H1 (cell line): ENCODE measurements around the gene DDX3X. TPM values are rescaled to one million over a fixed set of nuclear protein-coding genes. Genes with fewer than 3 reads are reported as not detected.

Source experiments
- CTCF ChIA-PET: fragments of 300-600 bp; sonication (Branson Sonifier 250); formaldehyde crosslinking; loops from one replicate; lab custom pipeline; 2021; ENCODE audit not compliant: partially characterized antibody; lab: Charles Lee
- POLR2A ChIA-PET: fragments of 300-600 bp; sonication (Branson Sonifier 250); formaldehyde crosslinking; loops from one replicate; lab custom pipeline; 2021; ENCODE audit warnings: inconsistent platforms; ENCODE audit not compliant: partially characterized antibody; lab: Charles Lee
- DNase-seq, 2 experiments: peaks; one replicate each; pipeline versions ENCODE4 v3.0.0 to v3.0.0-alpha.2; 2010 to 2022; ENCODE audit warnings: low spot score in 2 of 2, low read depth in 1 of 2, mixed read lengths in 1 of 2
- FAIRE-seq: peaks from 2 replicates; lab custom pipeline; 2011; peaks lifted over from hg19 to GRCh38; lab: Jason Lieb, UNC
- H2AFZ ChIP-seq: 2 replicates; pipeline ENCODE4 v1.8.1; 2012; ENCODE audit warnings: low read length, inconsistent platforms
- H2AK5ac ChIP-seq: 2 replicates; pipeline ENCODE4 v1.6.1; 2013; ENCODE audit warnings: low read depth, low read length
- H2BK120ac ChIP-seq: replicated peaks from 2 replicates; pipeline ENCODE3; 2013; ENCODE audit warnings: low read depth, low read length, inconsistent platforms
- H2BK12ac ChIP-seq: 2 replicates; pipeline ENCODE4 v1.6.1; 2013; ENCODE audit warnings: low read depth, low read length
- H2BK15ac ChIP-seq: 2 replicates; pipeline ENCODE4 v1.6.1; 2013; ENCODE audit warnings: low read length
- H2BK20ac ChIP-seq: 2 replicates; pipeline ENCODE4 v1.6.1; 2013; ENCODE audit warnings: low read length
- H2BK5ac ChIP-seq: 2 replicates; pipeline ENCODE4 v1.6.1; 2013; ENCODE audit warnings: low read depth, low read length
- H3K14ac ChIP-seq: 2 replicates; pipeline ENCODE4 v1.6.1; 2013; ENCODE audit warnings: inconsistent platforms; ENCODE audit not compliant: insufficient read length
- H3K18ac ChIP-seq: 2 replicates; pipeline ENCODE4 v1.6.1; 2013; ENCODE audit warnings: low read length; ENCODE audit errors: extremely low read depth
- H3K23ac ChIP-seq: 2 replicates; pipeline ENCODE4 v1.6.1; 2013; ENCODE audit warnings: inconsistent platforms; ENCODE audit not compliant: insufficient read length
- H3K23me2 ChIP-seq: 2 replicates; pipeline ENCODE4 v1.6.1; 2013; ENCODE audit warnings: low read depth, low read length
- H3K27ac ChIP-seq: 2 replicates; pipeline ENCODE4 v1.6.1; 2011; ENCODE audit warnings: low read depth, low read length, inconsistent platforms
- H3K27me3 ChIP-seq, 4 experiments: replicated peaks in 1 of 4; 1 replicate in 1 of 4; 2 replicates in 3 of 4; pipeline versions ENCODE4 v1.6.1 to v1.8.1; 2011 to 2013; ENCODE audit warnings: low read length in 3 of 4, mild to moderate bottlenecking in 3 of 4, inconsistent platforms in 2 of 4, mixed read lengths in 2 of 4, moderate library complexity in 1 of 4; ENCODE audit not compliant: control insufficient read depth in 3 of 4, insufficient read depth in 3 of 4; ENCODE audit errors: extremely low read depth in 1 of 4
- H3K36me3 ChIP-seq, 4 experiments: 2 replicates each; pipeline versions ENCODE4 v1.6.1 to v1.8.1; 2011 to 2013; ENCODE audit warnings: mild to moderate bottlenecking in 4 of 4, low read length in 3 of 4, moderate library complexity in 2 of 4, control low read depth in 1 of 4, inconsistent platforms in 1 of 4; ENCODE audit not compliant: insufficient read depth in 4 of 4, control insufficient read depth in 2 of 4
- H3K4ac ChIP-seq: replicated peaks from 2 replicates; pipeline ENCODE3; 2013; ENCODE audit warnings: low read length, low read depth, mixed read lengths, inconsistent platforms; ENCODE audit not compliant: insufficient read length
- H3K4me1 ChIP-seq, 4 experiments: replicated peaks in 1 of 4; 1 replicate in 1 of 4; 2 replicates in 3 of 4; pipeline versions ENCODE4 v1.6.1 to v1.8.1; 2011 to 2013; ENCODE audit warnings: low read length in 3 of 4, inconsistent platforms in 2 of 4, mixed read lengths in 1 of 4; ENCODE audit not compliant: insufficient read depth in 4 of 4, control insufficient read depth in 3 of 4
- H3K4me2 ChIP-seq, 2 experiments: 2 replicates each; pipeline versions ENCODE4 v1.6.1 to v1.8.1; 2011 to 2013; ENCODE audit warnings: low read depth in 2 of 2, low read length in 2 of 2, control low read depth in 1 of 2, inconsistent platforms in 1 of 2, mild to moderate bottlenecking in 1 of 2; ENCODE audit not compliant: insufficient read depth in 1 of 2
- H3K4me3 ChIP-seq, 4 experiments: fragments of 200-600, 300-600 bp in 1 of 4; sonication (generic), shearing (Covaris generic), sonication (Bioruptor Twin) in 1 of 4; 2 replicates each; pipeline versions ENCODE4 v1.5.1 to v1.8.1; 2011 to 2016; ENCODE audit warnings: low read length in 4 of 4, low read depth in 3 of 4, control low read depth in 2 of 4, inconsistent platforms in 2 of 4, mild to moderate bottlenecking in 2 of 4, mixed read lengths in 1 of 4, moderate library complexity in 1 of 4; ENCODE audit not compliant: insufficient read depth in 2 of 4; ENCODE audit errors: extremely low read depth in 1 of 4
- H3K56ac ChIP-seq: replicated peaks from 2 replicates; pipeline ENCODE3; 2013; ENCODE audit warnings: low read depth, mild to moderate bottlenecking, mixed read lengths, low read length, inconsistent platforms; ENCODE audit not compliant: insufficient read length
- H3K79me1 ChIP-seq: 2 replicates; pipeline ENCODE4 v1.6.1; 2013; ENCODE audit warnings: low read depth, low read length, control low read depth
- H3K79me2 ChIP-seq, 2 experiments: 2 replicates each; pipeline versions ENCODE4 v1.6.1 to v1.8.1; 2012 to 2013; ENCODE audit warnings: low read length in 2 of 2, mild to moderate bottlenecking in 2 of 2, inconsistent platforms in 1 of 2; ENCODE audit not compliant: insufficient read depth in 2 of 2, control insufficient read depth in 1 of 2
- H3K9ac ChIP-seq, 4 experiments: replicated peaks in 1 of 4; 1 replicate in 1 of 4; 2 replicates in 3 of 4; pipeline versions ENCODE4 v1.6.1 to v1.8.1; 2011 to 2013; ENCODE audit warnings: low read depth in 3 of 4, low read length in 3 of 4, control low read depth in 2 of 4, mild to moderate bottlenecking in 2 of 4, moderate library complexity in 2 of 4, inconsistent platforms in 1 of 4; ENCODE audit errors: extremely low read depth in 1 of 4
- H3K9me3 ChIP-seq, 2 experiments: 2 replicates each; pipeline versions ENCODE4 v1.6.1 to v1.8.1; 2012 to 2013; ENCODE audit warnings: mild to moderate bottlenecking in 2 of 2, moderate library complexity in 2 of 2, control low read depth in 1 of 2, inconsistent platforms in 1 of 2, low read depth in 1 of 2, low read length in 1 of 2, mixed read lengths in 1 of 2; ENCODE audit not compliant: insufficient read depth in 2 of 2
- H4K20me1 ChIP-seq, 2 experiments: replicated peaks in 1 of 2; 2 replicates each; pipeline versions ENCODE3 to v1.8.1; 2011 to 2013; ENCODE audit warnings: inconsistent platforms in 2 of 2, low read length in 2 of 2, mild to moderate bottlenecking in 1 of 2; ENCODE audit not compliant: insufficient read depth in 2 of 2, control insufficient read depth in 1 of 2
- H4K5ac ChIP-seq: 2 replicates; pipeline ENCODE4 v1.6.1; 2013; ENCODE audit warnings: low read length, low read depth, mixed read lengths, inconsistent platforms; ENCODE audit not compliant: insufficient read length
- H4K8ac ChIP-seq: 2 replicates; pipeline ENCODE4 v1.8.0; 2013; ENCODE audit warnings: mild to moderate bottlenecking, moderate library complexity, low read length, inconsistent platforms; ENCODE audit not compliant: insufficient read depth; ENCODE audit errors: extremely low read depth
- H4K91ac ChIP-seq: replicated peaks from 2 replicates; pipeline ENCODE3; 2013; ENCODE audit warnings: low read length, mixed read lengths, inconsistent platforms; ENCODE audit not compliant: insufficient read length
- BACH1 ChIP-seq: IDR thresholded peaks from 2 replicates; pipeline ENCODE4 v1.6.1; 2012; ENCODE audit warnings: low read length, improper control_type of control experiment
- EGR1 ChIP-seq: IDR thresholded peaks from 2 replicates; pipeline ENCODE4 v1.6.1; 2011; ENCODE audit warnings: low read depth, low read length, borderline replicate concordance
- HDAC2 ChIP-seq, 2 experiments: fragments of 300-600 bp in 1 of 2; sonication (generic) in 1 of 2; IDR thresholded peaks; 2 replicates each; pipeline ENCODE4 v1.6.1; 2011 to 2012; ENCODE audit warnings: low read depth in 2 of 2, low read length in 2 of 2, mild to moderate bottlenecking in 2 of 2, moderate library complexity in 2 of 2, borderline replicate concordance in 1 of 2, inconsistent platforms in 1 of 2
- POLR2AphosphoS5 ChIP-seq: IDR thresholded peaks from 2 replicates; pipeline ENCODE4 v1.6.1; 2011; ENCODE audit warnings: low read depth, low read length
- RNF2 ChIP-seq: fragments of 200-900, 300-1000 bp; sonication (generic); IDR thresholded peaks from 2 replicates; pipeline ENCODE4 v1.7.1; 2016; ENCODE audit warnings: borderline replicate concordance, low read depth, mild to moderate bottlenecking, antibody characterized with exemption, low read length; ENCODE audit not compliant: poor library complexity, severe bottlenecking; ENCODE audit errors: missing control alignments
- SP4 ChIP-seq: IDR thresholded peaks from 2 replicates; pipeline ENCODE4 v1.6.1; 2012; ENCODE audit warnings: low read length, inconsistent platforms
- SRF ChIP-seq: IDR thresholded peaks from 2 replicates; pipeline ENCODE4 v1.6.1; 2011; ENCODE audit warnings: mild to moderate bottlenecking, low read depth, low read length, moderate library complexity
- WGBS, 2 experiments: shearing (Covaris generic) in 1 of 2; methylation state at CpG; one replicate each; pipeline versions ENCODE4 v1.1.6 to v1.1.7; 2013 to 2015; ENCODE audit warnings: low lambda C conversion rate in 2 of 2, mixed read lengths in 2 of 2, inconsistent platforms in 1 of 2, low coverage in 1 of 2, missing lambda C conversion rate in 1 of 2; ENCODE audit not compliant: insufficient replicate concordance in 2 of 2, insufficient coverage in 1 of 2, insufficient read length in 1 of 2; ENCODE audit errors: extremely low coverage in 1 of 2, missing lambda C conversion rate in 1 of 2; 5-methylcytosine and 5-hydroxymethylcytosine counted together
- polyA plus RNA-seq, 7 experiments: library from polyadenylated mRNA; depleted of rRNA in 3 of 7; stranded (reverse) in 5 of 7; unstranded in 2 of 7; fragments of >200 nt in 5 of 7; fragments of 200-250 nt in 2 of 7; gene quantifications; 1 replicate in 5 of 7; 2 replicates in 1 of 7; 4 replicates in 1 of 7; pipeline versions ENCODE4 v1.2.1 to v1.2.3, GENCODE V29; 2011 to 2013; ENCODE audit warnings: missing spikeins in 2 of 7, mixed read lengths in 2 of 7
- total RNA-seq: library from RNA; stranded (reverse); fragmentation: NEBNext Ultra II Directional; extraction: Animal tissue kit (Norgen Biotek cat#: 25700); gene quantifications from 2 replicates; pipeline ENCODE4 v1.2.1, GENCODE V29; 2021
- TF ChIP-seq, protein P1 (sequence below), 3 experiments: IDR thresholded peaks; 1 replicate in 2 of 3; 2 replicates in 1 of 3; pipeline versions ENCODE4 v1.5.1 to v1.6.1; 2011; ENCODE audit warnings: low read length in 3 of 3, mild to moderate bottlenecking in 3 of 3, inconsistent platforms in 2 of 3, low read depth in 1 of 3, moderate library complexity in 1 of 3; ENCODE audit not compliant: insufficient read depth in 1 of 3; ENCODE audit errors: control extremely low read depth in 1 of 3

Gene DDX3X
- total and polyA plus RNA-seq, 2 of the 8 experiments (the other 6 are each of a cell fraction or from before 2014, with no cell fraction given) = 39.4 to 291 TPM

DNA sequence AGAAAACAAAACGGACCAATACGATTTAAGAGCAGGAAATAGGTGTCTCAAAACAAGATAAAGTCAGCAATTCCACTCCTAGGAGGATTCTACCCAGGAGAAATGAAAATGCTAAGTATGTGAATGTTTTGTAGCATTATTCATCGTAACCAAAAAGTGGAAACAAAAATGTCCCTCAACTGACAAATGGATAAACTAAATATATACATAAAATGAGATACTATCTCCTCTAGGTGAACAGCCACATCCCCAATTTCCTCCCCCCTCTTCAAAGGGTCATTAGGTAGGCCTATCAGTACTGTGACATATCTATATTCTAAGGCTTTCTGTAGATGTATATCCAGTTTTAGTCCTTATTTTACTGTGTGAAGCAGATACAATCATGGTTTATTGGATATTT lies 18.0 kb downstream of the DDX3X start:
- no peak for DNase-seq
- Histone ChIP-seq H3K18ac (no peak overlapping the region), H3K36me3 (peaks cover 0 to 25% (median 13%) of the 10 kb centered on the region in 4 experiments; a peak in 6 of 8 replicates), H2BK20ac (no peak overlapping the region), H2AK5ac (no peak overlapping the region), H3K27me3 (no peaks in the 10 kb centered on the region), H3K79me2 (no peaks in the 10 kb centered on the region), H4K5ac (no peak overlapping the region), H3K4ac (no peak overlapping the region), H2BK120ac (no peak overlapping the region), H3K23me2 (no peaks in the 10 kb centered on the region), H4K91ac (no peak overlapping the region), H3K23ac (no peak overlapping the region), H3K56ac (no peak overlapping the region), H4K20me1 (no peaks in the 10 kb centered on the region), H3K4me3 (no peak overlapping the region), H2AFZ (no peak overlapping the region), H3K4me1 (peaks cover 0 to 3% (median 0%) of the 10 kb centered on the region in 4 experiments; a peak in 2 of 7 replicates), H4K8ac (no peak overlapping the region), H3K27ac (no peak overlapping the region), H2BK15ac (no peak overlapping the region), H2BK5ac (no peak overlapping the region), H3K79me1 (no peaks in the 10 kb centered on the region), H3K9me3 (no peaks in the 10 kb centered on the region), H3K4me2 (no peak overlapping the region), H3K14ac (no peak overlapping the region), H3K9ac (no peak overlapping the region), H2BK12ac (no peak overlapping the region)
- ChIA-PET CTCF (no interaction called here), POLR2A (interaction anchor here (0.5 to 3.6 kb wide), 8 partner anchors 9 to 91 kb away, joined by 3 to 20 read pairs (median 6); no protein-coding TSS in a partner anchor)
- 91% methylated on average over 3 of the region's 3 CpGs; no CpG with 5 or more reads in 1 of the 2 experiments for WGBS, 2 experiments
- TF ChIP-seq EGR1 = no peak
- no peak for TF ChIP-seq HDAC2 (IDR thresholded peaks at IDR 0.05; ENCODE audit: borderline replicate concordance in 1 of 2, low read depth in 2 of 2, low read length in 2 of 2)
- no peak for TF ChIP-seq BACH1
- TF ChIP-seq POLR2AphosphoS5 = no peak; the same call in 1 of the 2 replicates
- TF ChIP-seq, protein P1, sequence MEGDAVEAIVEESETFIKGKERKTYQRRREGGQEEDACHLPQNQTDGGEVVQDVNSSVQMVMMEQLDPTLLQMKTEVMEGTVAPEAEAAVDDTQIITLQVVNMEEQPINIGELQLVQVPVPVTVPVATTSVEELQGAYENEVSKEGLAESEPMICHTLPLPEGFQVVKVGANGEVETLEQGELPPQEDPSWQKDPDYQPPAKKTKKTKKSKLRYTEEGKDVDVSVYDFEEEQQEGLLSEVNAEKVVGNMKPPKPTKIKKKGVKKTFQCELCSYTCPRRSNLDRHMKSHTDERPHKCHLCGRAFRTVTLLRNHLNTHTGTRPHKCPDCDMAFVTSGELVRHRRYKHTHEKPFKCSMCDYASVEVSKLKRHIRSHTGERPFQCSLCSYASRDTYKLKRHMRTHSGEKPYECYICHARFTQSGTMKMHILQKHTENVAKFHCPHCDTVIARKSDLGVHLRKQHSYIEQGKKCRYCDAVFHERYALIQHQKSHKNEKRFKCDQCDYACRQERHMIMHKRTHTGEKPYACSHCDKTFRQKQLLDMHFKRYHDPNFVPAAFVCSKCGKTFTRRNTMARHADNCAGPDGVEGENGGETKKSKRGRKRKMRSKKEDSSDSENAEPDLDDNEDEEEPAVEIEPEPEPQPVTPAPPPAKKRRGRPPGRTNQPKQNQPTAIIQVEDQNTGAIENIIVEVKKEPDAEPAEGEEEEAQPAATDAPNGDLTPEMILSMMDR (IDR thresholded peaks at IDR 0.05; ENCODE audit: control extremely low read depth in 1 of 3, insufficient read depth in 1 of 3, low read depth in 1 of 3, low read length in 3 of 3) = no peak
- no peak for TF ChIP-seq RNF2
- TF ChIP-seq SP4 = no peak
- no peak for TF ChIP-seq SRF
- FAIRE-seq = no peak
